NCI-H2081 (cell line): ENCODE measurements around the gene DBNDD1.
"Not testable (repeated sequence)": the region's sequence is repeated elsewhere in the genome, so short reads cannot be mapped to it uniquely, and the experiment has no call there.

Source experiments
- DNase-seq, 2 experiments: peaks; one replicate each; lab custom pipeline; 2025; lab: John Stamatoyannopoulos, UW

The DBNDD1 gene, protein sequence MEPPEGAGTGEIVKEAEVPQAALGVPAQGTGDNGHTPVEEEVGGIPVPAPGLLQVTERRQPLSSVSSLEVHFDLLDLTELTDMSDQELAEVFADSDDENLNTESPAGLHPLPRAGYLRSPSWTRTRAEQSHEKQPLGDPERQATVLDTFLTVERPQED

DNA sequence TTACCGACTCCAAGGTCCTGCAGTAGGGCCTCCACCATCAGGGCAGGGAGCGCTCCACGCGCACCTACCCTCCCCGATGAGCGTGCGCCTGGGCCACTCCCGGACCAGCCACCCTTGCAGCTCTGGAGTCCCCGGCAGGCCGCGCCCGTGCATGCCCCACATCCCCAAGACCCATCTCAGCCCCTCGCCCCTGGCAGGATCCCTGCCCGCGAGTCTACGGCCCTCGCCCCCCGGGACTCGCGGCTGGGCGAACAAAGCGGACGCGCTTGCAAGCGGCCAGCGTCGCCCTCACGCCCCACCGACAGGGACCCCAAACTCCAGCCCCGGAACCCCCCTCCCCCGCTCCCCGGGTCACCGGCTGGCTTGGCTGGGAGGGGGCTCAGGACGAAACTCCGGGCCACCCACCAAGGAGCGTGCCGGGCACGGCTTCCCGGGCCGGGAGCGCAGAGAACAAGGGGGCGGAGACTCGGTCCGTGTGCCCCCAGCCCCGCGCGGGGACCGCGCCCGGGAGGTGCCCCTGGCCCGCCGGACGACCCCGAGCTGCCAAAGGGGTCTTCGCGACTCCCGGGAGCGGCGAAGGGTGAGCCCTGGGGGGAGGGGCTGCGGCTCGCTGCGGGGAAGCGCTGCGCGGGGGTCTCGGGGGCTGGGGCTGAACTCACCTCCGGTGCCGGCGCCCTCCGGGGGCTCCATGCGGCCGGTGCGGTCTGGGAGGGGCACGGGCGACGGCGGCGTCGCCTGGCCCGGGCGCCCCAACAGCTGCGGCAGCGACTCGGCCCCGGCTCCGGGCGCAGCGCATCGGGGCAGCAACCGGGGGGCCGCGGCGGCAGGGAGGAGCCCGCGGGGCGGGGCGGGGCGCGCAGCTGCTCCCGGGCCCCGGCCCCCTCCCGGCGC is at the start of gene DBNDD1:
Gene DBNDD1, minus strand, starts transcription at position 805 of the 891 bp plus-strand sequence. Its CDS starts 115 bp downstream, at position 690.
- DNase-seq = peak; percentile 22 to 55

DNA sequence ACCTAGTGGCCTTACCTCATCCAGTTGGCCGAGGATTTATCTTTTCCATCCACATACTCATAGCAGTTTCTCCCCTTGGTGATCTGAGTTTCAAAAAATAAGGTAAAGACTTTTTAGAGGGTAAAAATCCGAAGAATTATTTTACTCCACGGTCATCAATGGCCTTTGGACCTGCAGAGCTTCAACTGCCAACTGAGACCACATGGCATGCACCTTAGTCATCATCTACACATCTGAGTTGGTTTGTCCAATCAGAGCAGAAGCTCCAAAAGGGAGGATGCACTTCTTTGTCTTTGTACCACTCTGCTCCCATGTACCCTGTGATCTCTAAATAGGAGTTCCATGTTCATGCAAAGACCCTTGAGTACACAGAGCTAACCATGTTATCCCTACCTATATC is 42.2 kb upstream of the DBNDD1 start:
- DNase-seq = no peak

- no peak for DNase-seq
Measured at GRCh38 chr16:90057738-90058173, 38.5 kb upstream of the DBNDD1 start.

- DNase-seq = not testable (repeated sequence)
Measured at GRCh38 chr16:90056521-90056920, 37.3 kb upstream of the DBNDD1 start.

DNA sequence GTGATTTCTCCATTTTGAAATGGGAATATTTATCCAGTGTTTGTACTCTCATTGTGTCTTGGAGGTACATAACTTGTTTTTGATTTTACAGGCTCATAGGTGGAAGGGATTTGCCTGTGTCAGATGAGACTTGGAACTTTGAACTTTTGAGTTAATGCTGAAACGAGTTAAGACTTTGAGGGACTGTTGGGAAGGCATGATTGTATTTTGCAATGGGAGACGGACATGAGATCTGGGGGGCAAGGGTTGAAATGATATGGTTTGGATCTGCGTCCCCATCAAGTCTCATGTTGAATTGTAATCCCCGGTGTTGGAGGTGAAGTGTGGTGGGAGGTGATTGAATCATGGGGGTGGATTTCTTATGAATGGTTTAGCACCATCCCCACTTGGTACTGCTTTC is 36.1 kb upstream of the DBNDD1 start:
- no peak for DNase-seq

DNA sequence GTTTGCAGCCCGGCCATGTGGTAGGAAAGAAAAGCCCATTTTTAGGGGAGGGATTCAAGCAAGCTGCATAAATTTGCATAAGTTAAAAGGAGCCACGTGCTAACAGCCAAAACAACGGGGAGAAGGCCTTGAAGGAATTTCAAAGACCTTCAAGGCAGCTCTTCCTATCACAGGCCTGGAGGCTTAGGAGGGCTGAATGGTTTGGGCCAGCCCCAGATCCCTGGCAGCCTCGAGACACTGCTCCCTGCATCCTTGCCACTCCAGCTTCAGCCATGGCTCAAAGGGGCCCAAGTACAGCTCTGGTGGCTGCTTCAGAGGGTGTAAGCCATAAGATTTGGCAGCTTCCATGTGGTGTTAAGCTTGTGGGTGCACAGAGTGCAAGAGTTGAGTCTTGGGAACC is 35.3 kb upstream of the DBNDD1 start:
- no peak for DNase-seq

DNA sequence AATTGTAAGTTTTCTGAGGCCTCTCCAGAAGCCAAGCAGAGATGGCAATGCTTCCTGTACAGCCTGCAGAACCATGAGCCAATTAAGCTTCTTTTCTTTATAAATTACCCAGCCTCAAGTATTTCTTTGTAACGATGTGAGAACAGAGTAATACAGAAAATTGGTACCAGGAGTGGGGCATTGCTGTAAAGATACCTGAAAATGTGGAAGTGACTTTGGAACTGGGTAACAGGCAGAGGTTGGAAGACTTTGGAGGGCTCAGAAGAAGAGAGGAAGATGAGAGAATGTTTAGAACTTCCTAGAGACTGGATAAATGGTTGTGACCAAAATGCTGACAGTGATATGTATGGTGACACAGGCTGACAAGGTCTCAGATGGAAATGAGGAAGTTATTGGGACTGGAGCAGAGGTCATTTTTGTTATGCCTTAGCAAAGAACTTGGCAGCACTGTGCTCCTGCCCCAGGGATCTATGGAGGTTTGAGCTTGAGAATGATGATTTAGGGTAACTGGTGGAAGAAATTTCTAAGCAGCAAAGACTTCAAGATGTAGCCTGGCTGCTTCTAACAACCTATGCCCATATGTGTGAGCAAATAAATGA is 34.7 kb upstream of the DBNDD1 start:
- DNase-seq = no peak

GRCh38 chr16:90050969-90051368 is 31.7 kb upstream of the DBNDD1 start:
- DNase-seq = no peak

DNA sequence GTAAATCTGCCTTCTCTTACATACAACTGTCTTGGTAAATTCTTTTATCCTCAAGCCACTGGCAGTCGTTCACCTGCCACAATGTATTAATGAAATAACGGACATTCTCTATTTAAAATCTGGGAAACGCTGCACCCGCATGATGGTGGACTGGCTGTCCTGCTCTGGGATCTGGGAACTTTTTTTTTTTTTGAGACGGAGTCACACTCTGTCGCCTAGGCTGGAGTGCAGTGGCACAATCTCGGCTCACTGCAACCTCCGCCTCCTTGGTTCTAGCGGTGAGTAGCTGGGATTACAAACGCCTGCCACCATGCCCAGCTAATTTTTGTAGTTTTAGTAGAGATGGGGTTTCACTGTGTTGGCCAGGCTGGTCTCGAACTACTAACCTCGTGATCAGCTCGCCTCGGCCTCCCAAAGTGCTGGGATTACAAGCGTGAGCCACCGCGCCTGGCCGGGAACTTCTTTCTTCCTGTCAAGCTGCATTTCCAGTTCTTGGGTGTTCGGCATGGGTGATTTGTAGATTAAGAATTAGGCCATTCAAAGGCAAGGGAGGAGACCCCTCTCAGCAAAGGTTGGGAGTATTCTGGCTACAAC is 29.6 kb upstream of the DBNDD1 start:
- no peak for DNase-seq

- DNase-seq = no peak
Measured at GRCh38 chr16:90048347-90048722, 29.1 kb upstream of the DBNDD1 start.

DNA sequence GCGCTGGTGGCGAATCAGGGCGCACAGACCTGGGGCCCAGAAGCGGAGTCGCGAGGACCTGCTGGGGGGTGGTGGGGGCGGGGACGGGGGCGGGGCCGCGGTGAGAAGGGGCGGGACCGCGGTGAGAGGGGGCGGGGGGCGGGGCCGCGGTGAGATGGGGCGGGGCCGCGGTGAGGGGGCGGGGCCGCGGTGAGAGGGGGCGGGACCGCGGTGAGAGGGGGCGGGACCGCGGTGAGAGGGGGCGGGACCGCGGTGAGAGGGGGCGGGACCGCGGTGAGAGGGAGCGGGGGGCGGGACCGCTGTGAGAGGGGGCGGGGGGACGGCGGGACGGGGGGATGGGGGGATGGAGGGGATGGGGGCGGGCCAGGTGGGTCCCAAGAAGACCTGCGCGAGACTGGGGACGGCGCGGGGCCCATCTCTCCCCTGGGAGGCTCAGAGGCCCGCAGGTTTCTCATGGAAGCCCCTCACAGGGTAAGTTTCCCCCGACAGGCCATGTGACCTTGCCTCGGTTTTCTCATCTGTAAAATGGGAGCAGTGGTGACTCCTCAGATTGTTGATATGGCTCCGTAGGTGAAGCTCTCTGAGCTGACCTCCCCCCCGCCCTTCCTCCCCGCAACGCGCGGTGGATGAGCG is 28.6 kb upstream of the DBNDD1 start:
- DNase-seq = no peak

- DNase-seq = no peak
Measured at GRCh38 chr16:90046971-90047713, 27.9 kb upstream of the DBNDD1 start.

DNA sequence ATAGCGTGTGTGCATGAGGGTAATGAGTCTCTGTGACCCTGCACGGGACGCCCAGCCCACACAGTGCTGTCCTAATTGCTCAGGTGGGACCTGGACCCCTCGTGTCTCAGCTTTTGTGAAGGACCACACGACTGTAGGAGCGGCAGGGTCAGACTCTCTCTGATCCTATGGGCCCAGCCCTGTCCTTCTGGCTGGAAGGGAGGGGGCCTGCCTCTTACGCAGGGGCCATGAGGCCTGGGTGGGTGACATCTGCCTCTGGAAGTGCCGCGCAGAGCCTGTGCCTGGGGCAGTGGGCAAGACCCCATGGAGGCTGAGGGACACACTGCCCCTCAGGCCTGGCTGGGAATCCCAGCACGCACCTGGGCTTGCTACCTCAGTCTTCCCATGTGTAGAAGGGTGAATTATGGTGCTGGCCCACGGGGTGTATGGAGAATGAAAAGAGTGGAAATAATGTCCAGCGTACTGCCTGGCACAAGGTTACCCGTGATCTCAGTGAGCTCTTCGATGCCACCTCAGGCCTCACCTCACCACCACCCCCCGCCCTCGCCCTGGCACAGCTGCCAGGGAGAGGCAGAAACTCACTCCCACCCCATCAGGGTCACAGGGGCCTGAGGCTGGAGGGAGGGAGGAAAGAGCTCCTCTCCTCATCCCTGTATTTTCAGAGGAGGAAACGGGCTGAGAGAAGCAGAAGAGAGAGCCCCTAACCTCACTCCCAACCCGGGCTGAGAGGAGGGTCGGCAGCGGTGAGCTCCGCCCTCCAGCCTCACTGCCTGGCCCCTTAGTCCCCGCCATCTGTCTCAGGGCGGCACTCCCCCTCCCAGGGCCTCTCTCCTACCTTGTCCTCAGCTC is 27.1 kb upstream of the DBNDD1 start:
- no peak for DNase-seq

DNA sequence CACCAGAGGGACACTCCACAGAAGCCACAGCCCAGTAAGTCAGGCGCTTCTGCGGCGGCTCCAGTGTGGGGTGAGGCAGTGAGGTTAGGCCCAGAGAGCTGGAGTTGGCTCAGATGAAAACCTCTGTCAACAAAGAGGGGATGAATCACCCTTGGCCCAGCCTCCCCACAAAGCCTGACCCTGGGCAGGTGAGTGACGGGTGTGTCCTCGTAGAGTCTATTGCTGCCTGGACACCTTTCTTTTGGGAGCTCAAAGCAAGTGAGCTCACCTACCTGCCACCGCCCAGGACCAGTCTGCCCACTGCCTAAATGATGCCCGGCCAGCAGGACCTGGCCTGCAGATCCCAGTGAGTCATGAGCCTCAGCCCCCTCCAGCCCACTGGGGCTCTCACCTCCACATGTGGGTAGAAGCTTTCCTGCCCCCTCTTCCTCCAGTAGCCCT is 24.9 kb upstream of the DBNDD1 start:
- no peak for DNase-seq

DNA sequence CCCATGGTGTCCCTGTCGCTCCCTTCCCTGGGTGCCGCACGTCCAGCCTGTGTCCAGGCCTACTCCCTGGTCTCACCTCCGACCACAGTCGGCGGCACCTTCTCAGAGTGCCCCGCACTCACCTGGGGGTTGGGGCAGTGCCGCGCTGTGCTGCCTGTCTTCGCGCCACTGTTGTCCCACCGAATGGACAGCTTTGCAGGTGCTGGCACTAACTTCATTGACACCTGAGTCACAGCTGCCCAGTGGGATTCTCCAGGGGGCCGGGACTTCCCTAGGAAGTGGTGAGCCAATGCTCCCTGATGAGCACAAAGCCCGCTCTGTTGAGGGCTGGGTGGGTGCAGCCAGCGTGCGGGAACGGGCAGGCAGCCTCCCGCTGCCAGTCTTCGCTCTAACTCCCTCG is 24.3 kb upstream of the DBNDD1 start:
- DNase-seq = no peak

DNA sequence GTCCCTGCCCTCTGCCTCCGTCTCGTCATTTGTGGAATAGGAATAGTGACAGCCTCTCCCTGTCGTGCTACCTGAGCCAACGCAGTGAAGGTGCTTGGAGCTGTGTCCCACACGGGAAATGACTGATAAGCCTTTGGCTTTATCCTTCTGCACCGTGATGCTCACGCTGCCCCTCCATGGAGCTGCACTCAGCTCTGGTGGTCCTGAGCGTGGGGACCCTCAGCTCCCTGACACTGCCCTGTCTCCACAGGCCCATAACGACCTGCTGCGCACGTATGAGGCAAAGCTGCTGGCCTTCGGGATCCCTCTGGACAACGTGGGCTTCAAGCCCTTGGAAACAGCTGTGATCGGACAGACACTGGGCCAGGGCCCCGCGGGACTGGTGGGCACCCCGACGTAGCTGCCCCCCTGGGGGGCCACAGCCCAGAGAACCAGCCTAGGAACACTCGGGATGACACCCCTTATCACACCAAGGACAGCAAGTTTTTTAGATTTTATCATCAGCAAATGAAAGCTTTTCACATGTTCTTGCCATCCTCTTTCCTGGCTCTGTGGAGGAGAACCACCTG is 23.8 kb upstream of the DBNDD1 start:
- DNase-seq = no peak

DNA sequence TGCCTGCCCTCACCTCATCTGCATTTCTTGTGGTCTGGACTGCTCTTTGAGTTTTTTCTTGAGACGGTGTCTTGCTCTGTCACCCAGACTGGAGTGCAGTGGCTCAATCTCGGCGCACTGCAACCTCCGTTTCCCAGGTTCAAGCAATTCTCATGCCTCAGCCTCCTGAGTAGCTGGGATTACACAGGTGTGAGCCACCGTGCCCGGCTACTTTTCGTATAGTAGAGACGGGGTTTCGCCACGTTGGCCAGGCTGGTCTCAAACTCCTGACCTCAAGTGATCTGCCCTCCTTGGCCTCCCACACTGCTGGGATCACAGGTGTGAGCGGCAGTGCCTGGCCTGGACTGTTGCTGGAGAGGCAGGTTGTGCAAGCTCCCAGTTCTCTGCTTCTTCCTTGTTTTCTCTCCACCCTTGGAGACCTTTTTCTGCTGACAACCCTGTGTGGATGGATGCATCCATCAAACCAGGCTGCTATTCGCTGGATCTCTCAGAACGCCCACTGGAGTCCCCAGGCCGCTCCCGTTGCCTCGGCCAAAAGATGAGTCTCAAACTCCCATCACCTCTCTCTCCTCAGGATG is 22.7 kb upstream of the DBNDD1 start:
- DNase-seq = no peak

DNA sequence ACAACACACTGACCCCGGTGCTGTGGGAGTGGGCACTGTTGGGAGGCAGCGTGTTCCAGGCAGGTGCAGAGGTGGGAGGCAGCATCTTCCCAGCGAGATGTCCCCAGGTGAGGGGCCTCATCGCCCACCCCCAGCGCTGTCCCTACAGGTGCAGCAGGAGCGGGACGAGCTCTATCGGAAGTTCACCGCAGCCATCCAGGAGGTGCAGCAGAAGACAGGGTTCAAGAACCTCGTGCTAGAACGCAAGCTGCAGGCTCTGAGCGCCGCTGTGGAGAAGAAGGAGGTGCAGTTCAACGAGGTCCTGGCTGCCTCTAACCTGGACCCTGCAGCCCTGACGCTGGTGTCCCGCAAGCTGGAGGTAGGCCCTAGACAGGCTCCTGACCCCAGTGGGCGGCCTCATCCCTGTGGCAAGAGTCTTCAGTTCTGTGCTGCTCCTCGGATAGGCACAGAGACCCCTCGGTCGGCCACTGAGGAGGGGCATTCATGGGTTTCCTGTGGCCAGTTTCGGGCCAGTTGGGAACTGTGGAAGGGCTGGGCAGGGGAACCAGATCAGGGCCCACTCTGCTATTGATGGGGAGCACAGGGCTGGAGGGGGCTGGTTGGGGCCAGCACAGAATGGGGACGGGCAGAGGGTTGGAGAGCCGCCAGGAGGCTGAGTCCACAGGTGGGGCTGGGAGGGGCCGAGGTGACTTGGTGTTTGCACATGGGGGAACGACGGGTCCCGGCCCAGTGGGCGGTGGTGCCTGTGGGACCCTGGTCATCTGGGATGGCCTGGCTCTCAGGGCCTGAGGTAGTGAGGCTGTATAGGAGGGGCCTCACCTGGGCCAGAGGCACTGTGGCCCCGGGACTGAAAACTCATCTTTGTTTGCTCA is 21.1 kb upstream of the DBNDD1 start:
- no peak for DNase-seq

- no peak for DNase-seq
Measured at GRCh38 chr16:90037276-90037675, 18.0 kb upstream of the DBNDD1 start.
